HCT116 (cell line): ENCODE results near the gene CNGA3. TPM values are rescaled to one million over a fixed set of nuclear protein-coding genes. Genes with fewer than 3 reads are reported as not detected.

ENCODE experiments used
- ATAC-seq: fragments of 200-7000 bp; cut with Tn5 transposase; 2 replicates; pipeline ENCODE4 v1.9.1; 2020; ENCODE audit warnings: mild to moderate bottlenecking, moderate library complexity
- BruUV-seq: library from RNA; stranded (reverse); fragments of 400-500 nt; replicated peaks from 2 replicates; lab custom pipeline; 2021; lab: Mats Ljungman, UMichigan
- CTCF ChIA-PET: fragments of 300-600 bp; sonication (Branson Sonifier 250); formaldehyde crosslinking; loops from one replicate; lab custom pipeline; 2021; ENCODE audit warnings: antibody characterized with exemption; lab: Charles Lee
- POLR2A ChIA-PET: fragments of 300-600, 350-600 bp; sonication (Branson Sonifier 250); formaldehyde crosslinking; loops from one replicate; lab custom pipeline; 2021; ENCODE audit warnings: antibody characterized with exemption; lab: Charles Lee
- RAD21 ChIA-PET, 2 experiments: fragments of 300-600 bp; sonication (Branson Sonifier 250); formaldehyde crosslinking; loops; one replicate each; lab custom pipeline; 2023; ENCODE audit warnings: low total read pairs in 2 of 2; ENCODE audit not compliant: uncharacterized antibody in 2 of 2, unreplicated experiment in 2 of 2, low non-redundant PET in 1 of 2; lab: Charles Lee
- DNase-seq: peaks from one replicate; pipeline ENCODE4 v3.0.0-alpha.2; 2010; ENCODE audit warnings: low read depth, low spot score
- H2AFZ ChIP-seq: fragments of 200-600 bp; shearing (Covaris generic), sonication (generic); 2 replicates; pipeline ENCODE4 v1.6.1; 2017; ENCODE audit warnings: low read depth, mixed run types, mixed read lengths, antibody characterized with exemption, low read length; ENCODE audit not compliant: poor library complexity, severe bottlenecking
- H3K27ac ChIP-seq: 2 replicates; pipeline ENCODE4 v1.5.1; 2012; ENCODE audit warnings: low read depth, low read length
- H3K27me3 ChIP-seq: fragments of 200-600 bp; sonication (generic); 2 replicates; pipeline ENCODE4 v1.6.1; 2016; ENCODE audit warnings: mixed run types, low read length, mixed read lengths; ENCODE audit not compliant: insufficient read depth
- H3K36me3 ChIP-seq, 2 experiments: fragments of 200-500 bp in 1 of 2; fragments of 200-600 bp in 1 of 2; sonication (Bioruptor generic) in 1 of 2; sonication (generic) in 1 of 2; 2 replicates each; pipeline versions ENCODE4 v1.5.1 to v1.6.1; 2014 to 2016; ENCODE audit warnings: low read length in 2 of 2, inconsistent platforms in 1 of 2, mixed read lengths in 1 of 2, mixed run types in 1 of 2; ENCODE audit not compliant: insufficient read depth in 2 of 2, control insufficient read depth in 1 of 2
- H3K4me1 ChIP-seq, 2 experiments: fragments of 200-600 bp in 1 of 2; sonication (generic) in 1 of 2; 2 replicates each; pipeline versions ENCODE4 v1.5.1 to v1.6.1; 2012 to 2017; ENCODE audit warnings: low read length in 2 of 2, inconsistent platforms in 1 of 2, mild to moderate bottlenecking in 1 of 2, mixed read lengths in 1 of 2, mixed run types in 1 of 2, moderate library complexity in 1 of 2; ENCODE audit not compliant: insufficient read depth in 2 of 2, control insufficient read depth in 1 of 2
- H3K4me2 ChIP-seq: fragments of 200-600 bp; sonication (generic); 2 replicates; pipeline ENCODE4 v1.6.1; 2017; ENCODE audit warnings: mixed run types, low read length, mixed read lengths
- H3K4me3 ChIP-seq, 2 experiments: fragments of 200-600 bp in 1 of 2; sonication (generic) in 1 of 2; replicated peaks in 1 of 2; 2 replicates each; pipeline ENCODE4 v1.5.1; 2011 to 2016; ENCODE audit warnings: low read length in 2 of 2, control low read depth in 1 of 2, low read depth in 1 of 2, mild to moderate bottlenecking in 1 of 2, mixed read lengths in 1 of 2, mixed run types in 1 of 2
- H3K79me2 ChIP-seq: fragments of 200-600 bp; sonication (generic); 2 replicates; pipeline ENCODE4 v1.6.1; 2017; ENCODE audit warnings: mild to moderate bottlenecking, mixed run types, low read length, moderate library complexity, mixed read lengths; ENCODE audit not compliant: insufficient read depth
- H3K9ac ChIP-seq: fragments of 200-600 bp; sonication (generic); 2 replicates; pipeline ENCODE4 v1.6.1; 2016; ENCODE audit warnings: low read length, mixed read lengths
- H3K9me2 ChIP-seq: fragments of 200-600 bp; sonication (generic), shearing (Covaris generic); 2 replicates; pipeline ENCODE4 v1.6.1; 2017; ENCODE audit warnings: mixed run types, mild to moderate bottlenecking, moderate library complexity; ENCODE audit not compliant: insufficient read depth
- H3K9me3 ChIP-seq, 2 experiments: fragments of 200-500 bp in 1 of 2; fragments of 200-600 bp in 1 of 2; sonication (Bioruptor generic) in 1 of 2; sonication (generic) in 1 of 2; 2 replicates each; pipeline ENCODE4 v1.6.1; 2014 to 2017; ENCODE audit warnings: low read length in 2 of 2, mixed read lengths in 2 of 2, inconsistent platforms in 1 of 2, low read depth in 1 of 2, mild to moderate bottlenecking in 1 of 2, mixed run types in 1 of 2, moderate library complexity in 1 of 2; ENCODE audit not compliant: control insufficient read depth in 1 of 2, insufficient read depth in 1 of 2
- H4K20me1 ChIP-seq: fragments of 200-600 bp; sonication (generic), shearing (Covaris generic); 2 replicates; pipeline ENCODE4 v1.6.1; 2017; ENCODE audit warnings: mixed run types, mild to moderate bottlenecking, moderate library complexity; ENCODE audit not compliant: insufficient read depth
- EGR1 ChIP-seq: IDR thresholded peaks from 2 replicates; pipeline ENCODE4 v1.6.1; 2012; ENCODE audit warnings: low read depth
- ELF1 ChIP-seq: IDR thresholded peaks from 2 replicates; pipeline ENCODE4 v1.6.1; 2012; ENCODE audit warnings: low read depth, borderline replicate concordance
- EZH2phosphoT487 ChIP-seq: fragments of 200-600 bp; IDR thresholded peaks from 2 replicates; pipeline ENCODE4 v1.6.1; 2018; ENCODE audit warnings: antibody characterized with exemption, borderline replicate concordance
- JUND ChIP-seq: IDR thresholded peaks from 2 replicates; pipeline ENCODE4 v1.6.1; 2012
- MAX ChIP-seq: IDR thresholded peaks from 2 replicates; pipeline ENCODE4 v1.6.1; 2012
- REST ChIP-seq: IDR thresholded peaks from 2 replicates; pipeline ENCODE4 v1.6.1; 2012; ENCODE audit warnings: low read depth
- SRF ChIP-seq: IDR thresholded peaks from 2 replicates; pipeline ENCODE4 v1.6.1; 2012; ENCODE audit warnings: low read depth
- intact Hi-C: fragments of 100-400 bp; cut with micrococcal nuclease; formaldehyde crosslinking; loops from 2 replicates; pipeline ENCODE4 v1.10.0; 2022
- total RNA-seq: library from RNA; stranded (reverse); gene quantifications from one replicate; pipeline ENCODE4 v1.2.1, GENCODE V29; 2021; ENCODE audit not compliant: unreplicated experiment

Gene CNGA3
- total RNA-seq, 1 experiment from 2014 or later: not detected

GRCh38 chr2:98389251-98389605 is 43.0 kb downstream of the CNGA3 start:
- H3K27me3 ChIP-seq: no peaks in the 10 kb centered on the region

More at GRCh38 chr2:98389251-98389605, 43.0 kb downstream of the CNGA3 start:
- POLR2A ChIA-PET: no interaction called here
- intact Hi-C loops: loop anchor here (5.0 to 10.0 kb wide), 2 partner anchors 614 to 797 kb away; no protein-coding TSS in a partner anchor
- Histone ChIP-seq H3K4me2 (no peak overlapping the region), H3K4me3 (no peak overlapping the region), H2AFZ (no peak overlapping the region), H3K79me2 (no peaks in the 10 kb centered on the region), H3K9ac (no peak overlapping the region), H3K36me3 (no peaks in the 10 kb centered on the region), H3K4me1 (0 out of 4 replicates have a peak, but pooled peaks cover 0 to 2% of the 10 kb centered on the region in 2 experiments), H3K9me3 (no peaks in the 10 kb centered on the region), H4K20me1 (no peaks in the 10 kb centered on the region), H3K27ac (no peak overlapping the region), H3K9me2 (no peaks in the 10 kb centered on the region)
- BruUV-seq: no TSS peak
- CTCF ChIA-PET: no interaction called here
- DNase-seq (no peak), ATAC-seq (no peak)
- TF ChIP-seq REST: no peak
- TF ChIP-seq MAX: no peak
- TF ChIP-seq SRF: no peak
- no peak for TF ChIP-seq JUND
- no peak for TF ChIP-seq ELF1
- TF ChIP-seq EGR1: no peak
- TF ChIP-seq EZH2phosphoT487: no peak
- RAD21 ChIA-PET: no interaction called here
